Measurements from ENCODE around the gene STRA8.

Gene STRA8

DNA sequence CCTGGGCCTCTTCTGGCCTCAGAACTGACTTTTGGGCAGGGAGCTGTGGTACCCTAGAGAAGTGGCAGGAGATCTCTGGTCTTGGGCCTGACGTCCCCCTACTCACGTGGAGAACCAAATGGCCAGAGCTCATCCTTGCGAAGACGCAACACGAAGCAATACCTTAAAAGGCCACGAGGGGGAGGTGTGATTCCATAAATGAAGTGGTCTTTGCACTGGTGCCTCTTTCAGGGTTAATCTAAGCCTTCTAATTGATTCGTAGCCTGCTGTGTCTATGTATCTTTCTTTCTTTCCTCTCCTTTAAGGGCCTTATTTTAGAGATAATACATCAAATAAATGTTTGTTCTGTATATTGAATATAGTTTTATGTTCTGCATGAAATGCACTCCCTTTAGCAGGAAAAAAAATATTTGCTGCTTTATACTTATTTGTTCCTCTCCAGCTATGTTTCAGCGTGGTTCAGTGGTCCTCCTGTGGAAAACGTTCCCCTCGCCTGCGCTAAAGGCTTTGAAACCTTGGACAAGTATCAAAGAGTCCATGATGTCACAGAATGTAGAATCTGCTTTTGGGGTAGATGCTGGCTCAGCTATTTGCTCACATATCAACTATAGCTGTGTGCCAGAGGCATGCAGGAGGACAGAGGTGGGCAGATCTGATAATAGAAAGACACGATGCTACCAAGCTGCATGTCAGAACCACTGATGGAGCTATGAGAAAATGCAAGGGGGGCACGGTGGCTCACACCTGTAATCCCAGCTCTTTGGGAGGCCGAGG is 41.0 kb downstream of the STRA8 start:
- no peak overlapping the region for H3K4me3 ChIP-seq (ENCODE audit: low read length)
- no peak overlapping the region for H3K27ac ChIP-seq (ENCODE audit: low read depth, low read length)
- no peak overlapping the region for H3K4me2 ChIP-seq (ENCODE audit: low read length)
- no peaks in the 10 kb centered on the region for H3K27me3 ChIP-seq (ENCODE audit: insufficient read depth, low read length, poor library complexity)
- no peaks in the 10 kb centered on the region for H3K4me1 ChIP-seq (ENCODE audit: control insufficient read depth, low read depth, low read length)
- H3K23ac ChIP-seq (ENCODE audit: low read length), result no peak overlapping the region
- no peak overlapping the region for H3K56ac ChIP-seq (ENCODE audit: low read length)
- peak; percentile 91 for DNase-seq
- no peak overlapping the region for H4K5ac ChIP-seq (ENCODE audit: low read length)
- no peak overlapping the region for H2BK15ac ChIP-seq (replicated peaks; ENCODE audit: low read depth)
- no peak overlapping the region for H2AK5ac ChIP-seq (ENCODE audit: low read length)
- H3K18ac ChIP-seq (ENCODE audit: low read length), result no peak overlapping the region
- no CpG with 5 or more reads among the region's 14 CpGs for WGBS (ENCODE audit: extremely low coverage, insufficient coverage, low lambda C conversion rate)
- H2BK5ac ChIP-seq (ENCODE audit: low read length), result no peak overlapping the region
- no peak overlapping the region for H3K9ac ChIP-seq (ENCODE audit: low read length)
- H3K4ac ChIP-seq (ENCODE audit: low read depth, low read length), result no peak overlapping the region
- H3K79me1 ChIP-seq (ENCODE audit: low read length), result no peaks in the 10 kb centered on the region
- H2BK120ac ChIP-seq (ENCODE audit: low read depth, low read length), result no peak overlapping the region
- H4K8ac ChIP-seq (ENCODE audit: low read depth, low read length), result no peak overlapping the region
- no peaks in the 10 kb centered on the region for H3K79me2 ChIP-seq (ENCODE audit: control insufficient read depth, insufficient read depth, low read length)
- no peaks in the 10 kb centered on the region for H3K36me3 ChIP-seq (ENCODE audit: control insufficient read depth, insufficient read depth, low read length)

DNA sequence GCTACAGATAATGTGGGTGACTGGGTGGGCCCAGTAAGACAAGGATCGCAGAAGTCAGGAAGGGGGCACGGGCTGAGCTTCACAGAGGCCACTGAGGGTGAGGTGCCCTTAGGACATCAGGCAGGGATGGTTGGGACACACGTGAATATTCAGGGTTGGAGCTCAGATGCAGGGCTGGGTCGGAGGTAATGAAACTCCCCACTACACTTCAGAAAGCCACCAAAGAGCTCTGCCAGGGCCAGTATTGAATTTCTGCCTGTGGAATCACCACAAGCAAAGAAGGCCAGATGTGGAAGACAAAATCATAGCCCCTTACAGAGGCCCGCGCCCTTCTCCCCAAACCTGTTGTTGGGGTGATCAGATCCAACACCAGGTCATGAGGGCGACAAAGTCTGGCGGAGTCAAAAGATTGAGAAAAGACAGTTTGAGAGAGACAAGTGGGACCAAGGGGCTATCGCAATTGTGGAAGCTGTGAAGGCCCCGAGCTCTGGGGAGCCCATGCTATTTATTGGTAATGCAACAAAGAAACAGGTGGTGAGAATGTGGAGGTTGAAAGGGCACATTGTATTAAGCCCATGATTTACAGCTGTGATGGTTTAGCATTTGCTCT is 42.4 kb downstream of the STRA8 start:
- H3K79me1 ChIP-seq (ENCODE audit: low read length), result no peaks in the 10 kb centered on the region
- H3K4me3 ChIP-seq (ENCODE audit: low read length), result no peak overlapping the region
- H2BK5ac ChIP-seq (ENCODE audit: low read length), result no peak overlapping the region
- no peak overlapping the region for H3K27ac ChIP-seq (ENCODE audit: low read depth, low read length)
- no peak overlapping the region for H3K9ac ChIP-seq (ENCODE audit: low read length)
- H3K4ac ChIP-seq (ENCODE audit: low read depth, low read length), result no peak overlapping the region
- no peak overlapping the region for H3K18ac ChIP-seq (ENCODE audit: low read length)
- H2BK15ac ChIP-seq (replicated peaks; ENCODE audit: low read depth), result no peak overlapping the region
- H3K36me3 ChIP-seq (ENCODE audit: control insufficient read depth, insufficient read depth, low read length), result no peaks in the 10 kb centered on the region
- H3K4me1 ChIP-seq (ENCODE audit: control insufficient read depth, low read depth, low read length), result no peaks in the 10 kb centered on the region
- H3K23ac ChIP-seq (ENCODE audit: low read length), result no peak overlapping the region
- H4K5ac ChIP-seq (ENCODE audit: low read length), result no peak overlapping the region
- H4K8ac ChIP-seq (ENCODE audit: low read depth, low read length), result no peak overlapping the region
- WGBS (ENCODE audit: extremely low coverage, insufficient coverage, low lambda C conversion rate), result no CpG with 5 or more reads among the region's 10 CpGs
- H3K56ac ChIP-seq (ENCODE audit: low read length), result no peak overlapping the region
- H3K27me3 ChIP-seq (ENCODE audit: insufficient read depth, low read length, poor library complexity), result no peaks in the 10 kb centered on the region
- H3K4me2 ChIP-seq (ENCODE audit: low read length), result no peak overlapping the region
- H3K79me2 ChIP-seq (ENCODE audit: control insufficient read depth, insufficient read depth, low read length), result no peaks in the 10 kb centered on the region
- H2BK120ac ChIP-seq (ENCODE audit: low read depth, low read length), result no peak overlapping the region
- no peak overlapping the region for H2AK5ac ChIP-seq (ENCODE audit: low read length)
- no peak for DNase-seq

DNA sequence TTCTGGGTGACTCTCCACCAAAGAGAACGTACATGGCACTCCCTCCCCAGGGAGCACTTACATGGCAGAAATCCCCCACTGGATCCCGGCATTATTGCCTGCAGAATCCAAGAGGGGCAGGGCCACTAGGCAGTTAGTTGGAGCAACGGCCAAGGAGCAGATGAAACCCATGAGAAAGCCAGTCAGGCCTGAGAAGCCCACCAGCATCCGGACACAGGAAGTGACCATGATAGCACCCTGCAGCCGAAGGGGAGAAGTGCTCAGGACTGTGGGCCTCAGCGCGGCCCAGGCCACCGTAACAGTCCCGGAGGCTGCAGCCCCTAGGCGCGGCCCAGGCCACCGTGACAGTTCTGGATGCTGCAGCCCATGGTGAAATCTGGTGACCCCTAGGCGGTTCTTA is 43.5 kb downstream of the STRA8 start:
- Histone ChIP-seq H3K79me2 (ENCODE audit: control insufficient read depth, insufficient read depth, low read length) (no peaks in the 10 kb centered on the region), H3K4me2 (ENCODE audit: low read length) (no peak overlapping the region), H2BK5ac (ENCODE audit: low read length) (no peak overlapping the region)

DNA sequence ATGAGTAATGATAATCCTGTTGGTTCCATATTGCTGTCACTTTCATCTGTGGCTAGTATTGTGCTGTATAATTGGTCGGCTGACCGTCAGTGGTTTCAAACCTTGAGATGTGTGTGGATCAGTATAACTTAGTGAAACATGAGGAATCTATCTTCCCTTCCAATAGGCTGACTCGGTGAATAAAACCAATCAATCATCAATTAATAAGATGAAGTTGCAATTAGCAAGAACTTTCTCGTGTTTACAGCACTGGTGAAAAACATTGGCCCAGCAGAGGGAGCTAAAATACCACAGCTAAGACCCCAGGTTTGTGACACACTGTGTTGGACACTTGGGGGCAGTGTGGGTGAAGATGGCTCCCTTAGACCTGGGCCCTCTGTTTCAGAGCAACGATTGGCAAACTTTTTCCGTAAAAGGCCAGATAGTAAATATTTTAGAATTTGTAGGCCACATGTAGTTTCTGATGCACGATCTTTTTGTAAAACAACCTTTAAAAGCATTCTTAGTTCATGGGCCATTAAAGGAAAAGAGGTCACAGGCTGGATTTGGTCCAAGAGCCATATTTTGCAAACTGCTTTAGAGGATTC is 47.8 kb downstream of the STRA8 start:
- H3K23ac ChIP-seq (ENCODE audit: low read length), result no peak overlapping the region
- no peak overlapping the region for H3K4ac ChIP-seq (ENCODE audit: low read depth, low read length)
- H2BK120ac ChIP-seq (ENCODE audit: low read depth, low read length), result no peak overlapping the region
- H3K18ac ChIP-seq (ENCODE audit: low read length), result no peak overlapping the region
- H3K4me2 ChIP-seq (ENCODE audit: low read length), result no peak overlapping the region
- no peaks in the 10 kb centered on the region for H3K79me1 ChIP-seq (ENCODE audit: low read length)
- no peak overlapping the region for H4K5ac ChIP-seq (ENCODE audit: low read length)
- no peaks in the 10 kb centered on the region for H3K79me2 ChIP-seq (ENCODE audit: control insufficient read depth, insufficient read depth, low read length)
- H3K4me3 ChIP-seq (ENCODE audit: low read length), result no peak overlapping the region
- H2AK5ac ChIP-seq (ENCODE audit: low read length), result no peak overlapping the region
- no peak overlapping the region for H2BK15ac ChIP-seq (replicated peaks; ENCODE audit: low read depth)
- no CpG with 5 or more reads among the region's 7 CpGs for WGBS (ENCODE audit: extremely low coverage, insufficient coverage, low lambda C conversion rate)
- H4K8ac ChIP-seq (ENCODE audit: low read depth, low read length), result no peak overlapping the region
- H3K36me3 ChIP-seq (ENCODE audit: control insufficient read depth, insufficient read depth, low read length), result no peaks in the 10 kb centered on the region
- H3K27ac ChIP-seq (ENCODE audit: low read depth, low read length), result no peak overlapping the region
- peak; percentile 88 for DNase-seq
- no peak overlapping the region for H3K9ac ChIP-seq (ENCODE audit: low read length)
- no peaks in the 10 kb centered on the region for H3K4me1 ChIP-seq (ENCODE audit: control insufficient read depth, low read depth, low read length)
- H3K27me3 ChIP-seq (ENCODE audit: insufficient read depth, low read length, poor library complexity), result no peaks in the 10 kb centered on the region
- no peak overlapping the region for H2BK5ac ChIP-seq (ENCODE audit: low read length)
- no peak overlapping the region for H3K56ac ChIP-seq (ENCODE audit: low read length)

More for the DNA sequence above, 43.5 kb downstream of the STRA8 start:
- H3K79me1 ChIP-seq (ENCODE audit: low read length), result no peaks in the 10 kb centered on the region
- no peak overlapping the region for H3K4me3 ChIP-seq (ENCODE audit: low read length)
- no peak overlapping the region for H2BK120ac ChIP-seq (ENCODE audit: low read depth, low read length)
- no peak overlapping the region for H3K9ac ChIP-seq (ENCODE audit: low read length)
- no peaks in the 10 kb centered on the region for H3K4me1 ChIP-seq (ENCODE audit: control insufficient read depth, low read depth, low read length)
- H3K36me3 ChIP-seq (ENCODE audit: control insufficient read depth, insufficient read depth, low read length), result no peaks in the 10 kb centered on the region
- H3K23ac ChIP-seq (ENCODE audit: low read length), result no peak overlapping the region
- no peak overlapping the region for H4K8ac ChIP-seq (ENCODE audit: low read depth, low read length)
- no peak overlapping the region for H3K4ac ChIP-seq (ENCODE audit: low read depth, low read length)
- no peak overlapping the region for H2BK15ac ChIP-seq (replicated peaks; ENCODE audit: low read depth)
- no peak overlapping the region for H3K56ac ChIP-seq (ENCODE audit: low read length)
- H4K5ac ChIP-seq (ENCODE audit: low read length), result no peak overlapping the region
- no peaks in the 10 kb centered on the region for H3K27me3 ChIP-seq (ENCODE audit: insufficient read depth, low read length, poor library complexity)
- DNase-seq, result no peak
- H3K18ac ChIP-seq (ENCODE audit: low read length), result no peak overlapping the region
- H2AK5ac ChIP-seq (ENCODE audit: low read length), result no peak overlapping the region
- no CpG with 5 or more reads among the region's 13 CpGs for WGBS (ENCODE audit: extremely low coverage, insufficient coverage, low lambda C conversion rate)
- no peak overlapping the region for H3K27ac ChIP-seq (ENCODE audit: low read depth, low read length)

DNA sequence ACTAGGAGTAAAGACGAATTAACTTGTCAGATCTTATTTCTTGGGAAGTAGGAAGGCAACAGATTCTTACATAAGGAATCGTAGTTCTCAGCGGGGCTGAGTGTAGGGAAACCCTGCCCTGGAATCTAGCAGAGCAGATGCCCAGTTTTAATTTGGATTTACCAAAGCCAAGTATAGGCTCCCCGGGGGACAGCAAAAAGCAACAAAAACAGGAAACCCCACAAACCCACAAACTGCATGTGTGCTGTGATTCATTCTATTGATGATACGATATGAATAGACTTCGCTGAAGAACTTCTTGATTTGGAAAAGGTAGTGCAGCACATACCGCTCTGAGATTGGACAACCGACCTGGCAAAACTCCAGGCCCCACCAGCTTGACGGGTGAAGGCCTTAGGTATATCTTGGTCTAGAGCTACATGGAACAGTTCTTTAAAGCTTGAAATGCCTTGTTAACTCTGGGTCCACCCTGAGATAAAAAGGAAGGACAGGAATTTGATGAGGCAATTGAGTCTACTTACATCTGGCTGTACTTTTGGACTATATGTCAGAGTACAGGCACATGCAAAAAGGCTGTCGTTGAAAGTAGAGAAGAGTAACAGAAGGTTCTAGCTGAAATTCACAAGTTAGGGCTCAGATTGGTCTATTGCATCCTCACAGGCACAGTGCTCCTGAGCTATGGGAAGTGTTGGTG is 49.1 kb downstream of the STRA8 start:
- Histone ChIP-seq H2AK5ac (ENCODE audit: low read length) (no peak overlapping the region), H3K4ac (ENCODE audit: low read depth, low read length) (no peak overlapping the region), H2BK5ac (ENCODE audit: low read length) (no peak overlapping the region), H3K18ac (ENCODE audit: low read length) (no peak overlapping the region), H2BK15ac (replicated peaks; ENCODE audit: low read depth) (no peak overlapping the region), H3K9ac (ENCODE audit: low read length) (no peak overlapping the region), H3K36me3 (ENCODE audit: control insufficient read depth, insufficient read depth, low read length) (no peaks in the 10 kb centered on the region), H3K79me1 (ENCODE audit: low read length) (no peaks in the 10 kb centered on the region), H4K5ac (ENCODE audit: low read length) (no peak overlapping the region), H3K4me3 (ENCODE audit: low read length) (no peak overlapping the region), H3K27ac (ENCODE audit: low read depth, low read length) (no peak overlapping the region), H3K4me2 (ENCODE audit: low read length) (no peak overlapping the region), H2BK120ac (ENCODE audit: low read depth, low read length) (no peak overlapping the region), H3K4me1 (ENCODE audit: control insufficient read depth, low read depth, low read length) (no peaks in the 10 kb centered on the region), H4K8ac (ENCODE audit: low read depth, low read length) (no peak overlapping the region), H3K27me3 (ENCODE audit: insufficient read depth, low read length, poor library complexity) (no peaks in the 10 kb centered on the region), H3K23ac (ENCODE audit: low read length) (no peak overlapping the region), H3K56ac (ENCODE audit: low read length) (no peak overlapping the region), H3K79me2 (ENCODE audit: control insufficient read depth, insufficient read depth, low read length) (no peaks in the 10 kb centered on the region)
- DNase-seq, result no peak
- WGBS (ENCODE audit: extremely low coverage, insufficient coverage, low lambda C conversion rate), result no CpG with 5 or more reads among the region's 10 CpGs

Measured in mesendoderm (in vitro differentiated cells).